CD1c-positive myeloid dendritic cell (primary cell): ENCODE measurements around the gene RGS2.

ENCODE experiments used
- DNase-seq: peaks from one replicate; pipeline ENCODE4 v3.0.0-alpha.2; 2016; ENCODE audit errors: extremely low spot score

RGS2 gene

GRCh38 chr1:192808518-192809306 is at the start of gene RGS2:
Gene RGS2, plus strand, starts transcription at chr1:192809039. Its CDS starts 33 bp downstream, at chr1:192809072.
- DNase-seq: peak; percentile 96

GRCh38 chr1:192759104-192759503 is 49.7 kb upstream of the RGS2 start:
- DNase-seq: no peak

GRCh38 chr1:192762265-192762664 is 46.6 kb upstream of the RGS2 start:
- no peak for DNase-seq

GRCh38 chr1:192763243-192763642 is 45.6 kb upstream of the RGS2 start:
- DNase-seq: no peak

- DNase-seq: no peak
These were observed 45.1 kb upstream of the RGS2 start for GRCh38 chr1:192763756-192764155.

- no peak for DNase-seq
These were observed 44.2 kb upstream of the RGS2 start for GRCh38 chr1:192764675-192765074.

GRCh38 chr1:192766009-192766625 is 42.7 kb upstream of the RGS2 start:
- no peak for DNase-seq

- DNase-seq: no peak
These were observed 42.0 kb upstream of the RGS2 start for GRCh38 chr1:192766876-192767275.

- DNase-seq: no peak
These were observed 41.0 kb upstream of the RGS2 start for GRCh38 chr1:192767798-192768197.

- DNase-seq: no peak
These were observed 40.4 kb upstream of the RGS2 start for GRCh38 chr1:192768463-192768862.

- DNase-seq: no peak
These were observed 37.5 kb upstream of the RGS2 start for GRCh38 chr1:192771341-192771740.

GRCh38 chr1:192775631-192776030 is 33.2 kb upstream of the RGS2 start:
- no peak for DNase-seq

- no peak for DNase-seq
These were observed 32.6 kb upstream of the RGS2 start for GRCh38 chr1:192776206-192776605.

GRCh38 chr1:192776998-192777397 is 31.8 kb upstream of the RGS2 start:
- no peak for DNase-seq

- no peak for DNase-seq
These were observed 25.0 kb upstream of the RGS2 start for GRCh38 chr1:192783791-192784190.

GRCh38 chr1:192784397-192784796 is 24.4 kb upstream of the RGS2 start:
- no peak for DNase-seq

GRCh38 chr1:192786576-192786975 is 22.3 kb upstream of the RGS2 start:
- DNase-seq: no peak

GRCh38 chr1:192787914-192788585 is 20.8 kb upstream of the RGS2 start:
- no peak for DNase-seq

GRCh38 chr1:192789871-192790270 is 19.0 kb upstream of the RGS2 start:
- DNase-seq: no peak

GRCh38 chr1:192792628-192793027 is 16.2 kb upstream of the RGS2 start:
- no peak for DNase-seq

- DNase-seq: no peak
These were observed 14.7 kb upstream of the RGS2 start for GRCh38 chr1:192793983-192794767.

GRCh38 chr1:192794768-192795035 is 14.1 kb upstream of the RGS2 start:
- no peak for DNase-seq
